Adrenal gland (tissue), 12 donors: ENCODE results near the gene KIAA1549. TPM values are rescaled to one million over a fixed set of nuclear protein-coding genes. Genes with fewer than 3 reads are reported as not detected.
"Not testable (repeated sequence)": the region's sequence is repeated elsewhere in the genome, so short reads cannot be mapped to it uniquely, and the experiment has no call there.

Experiments used
- DNase-seq, 7 donors: peaks; one replicate each; pipeline ENCODE4 v3.0.0-alpha.2; 2019 to 2020
- H3K27ac ChIP-seq, 5 donors: fragments of 200-600 bp; sonication (generic) in 4 of 5; 1 replicate in 3 of 5; 2 replicates in 2 of 5; pipeline versions ENCODE4 v1.5.1 to v1.8.0; 2016 to 2020; ENCODE audit warnings: mild to moderate bottlenecking in 1 of 5
- H3K27me3 ChIP-seq: fragments of 200-600 bp; 2 replicates; pipeline ENCODE4 v1.8.0; 2021
- H3K36me3 ChIP-seq, 2 donors: fragments of 200-600 bp; replicated peaks in 1 of 2; 1 replicate in 1 of 2; 2 replicates in 1 of 2; pipeline versions ENCODE4 v1.5.1 to v1.8.0; 2018 to 2022
- H3K4me1 ChIP-seq, 2 donors: fragments of 200-600 bp; replicated peaks in 1 of 2; 1 replicate in 1 of 2; 2 replicates in 1 of 2; pipeline versions ENCODE4 v1.5.1 to v1.8.0; 2018 to 2021
- H3K4me3 ChIP-seq, 4 donors: fragments of 200-600 bp; sonication (generic) in 3 of 4; one replicate each; pipeline ENCODE4 v1.5.1; 2016 to 2018
- H3K9me3 ChIP-seq, 3 donors: fragments of 200-600 bp; sonication (generic) in 1 of 3; replicated peaks in 1 of 3; 1 replicate in 2 of 3; 2 replicates in 1 of 3; pipeline versions ENCODE4 v1.5.1 to v1.8.0; 2016 to 2021
- POLR2A ChIP-seq, 2 donors: fragments of 450-650 bp; IDR thresholded peaks; one replicate each; pipeline ENCODE4 v1.6.1; 2017; ENCODE audit warnings: antibody characterized with exemption in 2 of 2, mild to moderate bottlenecking in 2 of 2, moderate library complexity in 1 of 2
- WGBS, 4 donors: extraction: QIAGEN DNeasy Blood & Tissue Kit in 2 of 4; methylation state at CpG; one replicate each; pipeline versions ENCODE4 v1.1.5 to v1.1.7; 2013 to 2017; 5-methylcytosine and 5-hydroxymethylcytosine counted together
- intact Hi-C, 2 donors: fragments of 100-400 bp; cut with DNase I; formaldehyde crosslinking; loops; one replicate each; pipeline versions ENCODE4 v1.14.1 to v1.15.0; 2022 to 2023
- polyA plus RNA-seq, 3 donors: library from polyadenylated mRNA; stranded (reverse); fragments of 200-250 nt in 2 of 3; fragments of 350-450 nt in 1 of 3; fragmentation: Illumina TruSeq in 1 of 3; extraction: RNeasy Lipid Tissue Mini Kit (QIAGEN cat#74804) in 1 of 3; gene quantifications; one replicate each; pipeline ENCODE4 v1.2.3, GENCODE V29; 2013 to 2014
- total RNA-seq, 9 donors: library from RNA; depleted of rRNA in 4 of 9; stranded (reverse); fragments of >200 nt in 4 of 9; fragments of 120-200 nt in 1 of 9; fragmentation: NEBNext Ultra II Directional in 1 of 9; extraction: Animal tissue kit (Norgen Biotek cat#: 25700) in 1 of 9; gene quantifications; one replicate each; pipeline versions ENCODE4 v1.1.0 to v1.2.4, GENCODE V29; 2013 to 2023
- TF ChIP-seq, protein P1 (sequence below), 6 experiments: fragments of 450-650 bp in 4 of 6; fragments of 200-600 bp in 2 of 6; sonication (generic) in 1 of 6; IDR thresholded peaks; 1 replicate in 5 of 6; 2 replicates in 1 of 6; pipeline versions ENCODE4 v1.5.1 to v1.8.0; 2016 to 2021; ENCODE audit warnings: antibody characterized with exemption in 6 of 6, mild to moderate bottlenecking in 2 of 6, moderate library complexity in 1 of 6
- donor health status: healthy with polysubstance abuse.
- donor health status: Bipolar disorder and iron deficiency.
- donor health status: DM: yes; HTN: yes; CAD: no.
- donor health status: DM: no; HTN: no; CAD: no.
- donor health status: DM: no; HTN: no; CAD: no.
- donor health status: DM: yes; HTN: yes; CAD: no.

KIAA1549 gene
- total and polyA plus RNA-seq, 12 donors: 1.3 to 7.6 (median 3.7) TPM

DNA sequence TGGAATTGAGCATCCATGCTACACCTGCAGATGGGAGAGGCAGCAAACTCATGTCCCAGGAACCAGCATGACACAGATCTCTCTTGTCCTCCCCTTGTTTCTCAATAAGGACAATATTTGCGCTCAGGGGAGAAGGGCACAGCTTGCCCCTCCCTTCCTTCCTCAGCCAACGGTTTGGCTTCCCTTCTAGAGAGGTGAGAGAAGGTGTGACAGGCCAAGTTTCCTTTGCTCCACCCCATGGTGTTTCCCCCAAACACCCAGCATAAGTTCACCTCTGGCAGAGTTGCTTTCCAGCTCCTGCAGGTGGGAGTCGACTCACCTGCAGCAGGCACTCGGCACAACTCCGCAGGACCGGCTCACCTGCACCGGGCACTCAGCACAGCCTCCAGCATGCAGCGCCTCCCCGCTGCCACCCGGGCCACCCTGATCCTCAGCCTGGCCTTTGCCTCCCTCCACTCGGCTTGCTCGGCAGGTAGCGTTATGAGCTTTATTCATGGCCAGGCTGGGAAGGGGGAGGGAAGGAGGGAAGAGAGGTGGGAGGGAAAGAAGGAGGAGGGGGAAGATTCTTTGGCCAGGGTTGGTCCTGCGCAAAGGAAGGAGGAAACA, 183.4 kb downstream of the KIAA1549 start, which contains the start of the genes ATP6V0A4 and TMEM213:
TSS of gene ATP6V0A4 (minus strand) at position 482 of the 606 bp plus-strand sequence. CDS start 26,949 bp downstream, outside the sequence.
TSS of gene TMEM213 (plus strand) at position 280 of the 606 bp plus-strand sequence. CDS start at position 391, 111 bp downstream.
- 55 to 69% (median 63%) methylated on average over 12 to 14 of the region's 14 CpGs for WGBS, 4 donors
- TF ChIP-seq, protein P1, sequence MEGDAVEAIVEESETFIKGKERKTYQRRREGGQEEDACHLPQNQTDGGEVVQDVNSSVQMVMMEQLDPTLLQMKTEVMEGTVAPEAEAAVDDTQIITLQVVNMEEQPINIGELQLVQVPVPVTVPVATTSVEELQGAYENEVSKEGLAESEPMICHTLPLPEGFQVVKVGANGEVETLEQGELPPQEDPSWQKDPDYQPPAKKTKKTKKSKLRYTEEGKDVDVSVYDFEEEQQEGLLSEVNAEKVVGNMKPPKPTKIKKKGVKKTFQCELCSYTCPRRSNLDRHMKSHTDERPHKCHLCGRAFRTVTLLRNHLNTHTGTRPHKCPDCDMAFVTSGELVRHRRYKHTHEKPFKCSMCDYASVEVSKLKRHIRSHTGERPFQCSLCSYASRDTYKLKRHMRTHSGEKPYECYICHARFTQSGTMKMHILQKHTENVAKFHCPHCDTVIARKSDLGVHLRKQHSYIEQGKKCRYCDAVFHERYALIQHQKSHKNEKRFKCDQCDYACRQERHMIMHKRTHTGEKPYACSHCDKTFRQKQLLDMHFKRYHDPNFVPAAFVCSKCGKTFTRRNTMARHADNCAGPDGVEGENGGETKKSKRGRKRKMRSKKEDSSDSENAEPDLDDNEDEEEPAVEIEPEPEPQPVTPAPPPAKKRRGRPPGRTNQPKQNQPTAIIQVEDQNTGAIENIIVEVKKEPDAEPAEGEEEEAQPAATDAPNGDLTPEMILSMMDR (IDR thresholded peaks at IDR 0.05): no peak
- TF ChIP-seq POLR2A (IDR thresholded peaks at IDR 0.05): no peak
- DNase-seq: no peak
- no peaks in the 10 kb centered on the region for H3K36me3 ChIP-seq
- H3K27me3 ChIP-seq: no peaks in the 10 kb centered on the region
- H3K4me1 ChIP-seq: no peaks in the 10 kb centered on the region
- H3K9me3 ChIP-seq: no peaks in the 10 kb centered on the region
- intact Hi-C loops: no loop called here
- H3K27ac ChIP-seq: no peak within 1 kb of the TSS
- H3K4me3 ChIP-seq: no peak within 1 kb of the TSS

GRCh38 chr7:138797046-138797445, 184.1 kb downstream of the KIAA1549 start:
- H3K27me3 ChIP-seq, H3K9me3 ChIP-seq, intact Hi-C loops, H3K4me1 ChIP-seq, H3K36me3 ChIP-seq, H3K4me3 ChIP-seq, H3K27ac ChIP-seq, DNase-seq: not testable (repeated sequence)
- 65 to 88% (median 75%) methylated on average over 4 of the region's 4 CpGs for WGBS, 4 donors

DNA sequence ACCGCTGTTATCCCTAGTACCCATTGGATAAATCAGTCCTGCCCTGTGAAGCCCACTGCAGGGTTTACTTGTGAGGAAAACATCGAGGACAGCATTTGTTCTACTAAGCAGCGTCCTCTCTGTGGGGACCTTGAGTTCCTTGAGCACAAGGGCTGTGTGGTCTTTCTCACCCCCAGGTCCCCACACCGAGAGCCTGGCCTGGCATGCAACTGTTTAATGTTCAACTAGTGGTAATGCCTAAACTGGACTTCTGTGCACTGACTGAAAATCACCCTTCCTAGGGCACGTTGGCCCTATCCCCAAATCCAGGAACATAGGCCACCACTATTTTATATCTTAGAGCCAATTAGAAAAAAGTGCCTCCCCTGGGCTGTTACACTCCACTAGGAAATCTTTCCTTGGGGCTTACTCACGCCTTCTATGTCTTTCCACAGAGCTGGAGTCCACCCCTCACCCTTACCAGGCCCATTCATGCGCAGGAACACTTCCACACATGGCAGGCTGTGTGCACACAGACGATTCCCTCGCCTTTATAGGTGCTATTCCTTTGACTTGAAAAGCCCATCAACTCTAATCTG, 185.1 kb downstream of the KIAA1549 start:
- no peak overlapping the region for H3K4me3 ChIP-seq
- 85 to 92% (median 90%) methylated on average over 7 to 9 of the region's 9 CpGs for WGBS, 4 donors

GRCh38 chr7:138785587-138786437, 195.4 kb downstream of the KIAA1549 start:
- no peaks in the 10 kb centered on the region for H3K27me3 ChIP-seq
- H3K4me3 ChIP-seq: no peak overlapping the region
- no peaks in the 10 kb centered on the region for H3K9me3 ChIP-seq
- 53 to 60% (median 56%) methylated on average over 10 of the region's 10 CpGs for WGBS, 4 donors
- no peak for DNase-seq
- no peak overlapping the region for H3K27ac ChIP-seq
- no peak for TF ChIP-seq POLR2A (IDR thresholded peaks at IDR 0.05)
- TF ChIP-seq, protein P1 (IDR thresholded peaks at IDR 0.05): no peak
- no peaks in the 10 kb centered on the region for H3K4me1 ChIP-seq
- intact Hi-C loops: no loop called here
- H3K36me3 ChIP-seq: no peaks in the 10 kb centered on the region

More for the DNA sequence above, 185.1 kb downstream of the KIAA1549 start:
- TF ChIP-seq, protein P1 (IDR thresholded peaks at IDR 0.05): no peak
- no peak for TF ChIP-seq POLR2A (IDR thresholded peaks at IDR 0.05)
- H3K27ac ChIP-seq: no peak overlapping the region
- no peaks in the 10 kb centered on the region for H3K27me3 ChIP-seq
- H3K36me3 ChIP-seq: no peaks in the 10 kb centered on the region
- no peak for DNase-seq
- intact Hi-C loops: no loop called here
- no peaks in the 10 kb centered on the region for H3K4me1 ChIP-seq
- no peaks in the 10 kb centered on the region for H3K9me3 ChIP-seq
